ENCODE results near the gene PAPPA2.
"Not testable (repeated sequence)": the region's sequence is repeated elsewhere in the genome, so short reads cannot be mapped to it uniquely, and the experiment has no call there.

Gene PAPPA2

GRCh38 chr1:176556288-176556687 is 93.3 kb downstream of the PAPPA2 start:
- no peak for DNase-seq

DNA sequence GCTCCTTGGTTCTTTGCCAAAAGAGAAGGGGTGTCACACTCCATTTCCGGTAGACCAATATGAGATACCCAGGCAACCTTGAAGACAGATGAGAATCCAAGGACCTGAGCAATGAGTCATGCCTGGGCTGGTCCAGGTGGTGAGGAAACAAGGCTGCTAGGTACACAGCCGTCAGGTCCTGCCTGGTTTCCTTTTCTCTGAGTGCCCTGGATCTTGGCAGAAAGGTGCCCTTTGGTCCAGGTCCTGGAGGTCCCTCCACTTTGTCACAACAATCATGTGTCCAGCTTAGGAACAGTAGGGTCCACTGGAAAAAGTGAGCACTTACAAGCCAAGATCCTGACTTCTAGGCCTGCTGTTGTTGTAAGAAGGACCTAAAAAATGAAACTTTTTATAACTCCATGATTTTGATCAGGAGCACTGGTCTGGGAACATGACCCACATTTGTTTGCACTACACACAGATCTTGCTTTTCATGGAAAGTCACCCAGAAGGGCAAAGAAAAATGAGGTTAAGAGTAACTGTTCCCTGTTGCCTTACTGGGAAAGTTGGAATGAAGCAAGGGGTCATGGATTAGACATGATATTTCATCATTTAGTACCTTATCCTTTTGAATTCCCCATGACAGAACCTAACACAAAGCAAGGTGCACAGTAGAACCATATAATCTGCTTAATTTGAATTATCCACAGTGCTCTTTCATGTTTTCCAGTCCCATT is 94.7 kb downstream of the PAPPA2 start:
- no peak for DNase-seq

DNA sequence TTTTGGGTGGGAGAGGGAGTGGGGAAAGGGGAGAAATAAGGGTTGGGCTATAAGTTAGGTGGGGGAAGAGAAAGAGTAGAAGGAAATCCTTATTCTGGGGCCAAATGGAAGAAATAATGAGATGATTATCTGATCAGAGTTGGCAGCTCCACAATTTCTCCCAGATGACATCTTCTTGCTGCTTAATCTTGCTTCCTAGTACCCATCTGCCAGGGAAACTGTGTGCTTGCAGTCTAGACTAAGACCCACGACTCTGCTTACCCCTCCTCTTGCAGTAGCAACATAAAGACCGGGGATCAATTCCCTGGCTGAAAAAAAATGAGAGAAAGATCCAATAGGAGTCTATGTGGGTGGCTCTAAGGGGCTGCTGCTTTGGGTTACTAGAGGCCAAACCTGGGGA is 95.6 kb downstream of the PAPPA2 start:
- no peak for DNase-seq

DNA sequence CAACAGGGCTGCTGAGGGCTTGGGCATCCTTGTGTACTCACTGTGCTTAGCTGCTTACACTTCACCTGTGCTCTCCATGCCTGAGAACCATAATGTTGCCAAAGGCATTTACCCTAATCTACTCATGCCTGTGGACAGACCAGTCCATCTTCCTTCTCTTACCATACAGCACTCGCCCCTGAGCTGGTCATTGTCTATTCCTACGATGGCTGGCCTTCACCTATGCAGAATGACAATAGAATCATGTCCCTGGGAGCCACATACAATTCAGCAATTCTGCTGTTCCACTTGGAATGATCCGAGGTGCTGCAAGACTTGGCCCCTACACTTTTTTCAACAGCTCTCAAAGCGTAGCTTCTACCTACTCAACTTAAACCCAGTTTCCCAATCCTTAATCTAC is 96.5 kb downstream of the PAPPA2 start:
- DNase-seq: no peak

- DNase-seq: peak; percentile 41 to 51
These were observed 96.9 kb downstream of the PAPPA2 start for GRCh38 chr1:176559878-176560277.

GRCh38 chr1:176560681-176561080 is 97.7 kb downstream of the PAPPA2 start:
- no peak for DNase-seq

GRCh38 chr1:176561761-176562160 is 98.8 kb downstream of the PAPPA2 start:
- DNase-seq: not testable (repeated sequence)

DNA sequence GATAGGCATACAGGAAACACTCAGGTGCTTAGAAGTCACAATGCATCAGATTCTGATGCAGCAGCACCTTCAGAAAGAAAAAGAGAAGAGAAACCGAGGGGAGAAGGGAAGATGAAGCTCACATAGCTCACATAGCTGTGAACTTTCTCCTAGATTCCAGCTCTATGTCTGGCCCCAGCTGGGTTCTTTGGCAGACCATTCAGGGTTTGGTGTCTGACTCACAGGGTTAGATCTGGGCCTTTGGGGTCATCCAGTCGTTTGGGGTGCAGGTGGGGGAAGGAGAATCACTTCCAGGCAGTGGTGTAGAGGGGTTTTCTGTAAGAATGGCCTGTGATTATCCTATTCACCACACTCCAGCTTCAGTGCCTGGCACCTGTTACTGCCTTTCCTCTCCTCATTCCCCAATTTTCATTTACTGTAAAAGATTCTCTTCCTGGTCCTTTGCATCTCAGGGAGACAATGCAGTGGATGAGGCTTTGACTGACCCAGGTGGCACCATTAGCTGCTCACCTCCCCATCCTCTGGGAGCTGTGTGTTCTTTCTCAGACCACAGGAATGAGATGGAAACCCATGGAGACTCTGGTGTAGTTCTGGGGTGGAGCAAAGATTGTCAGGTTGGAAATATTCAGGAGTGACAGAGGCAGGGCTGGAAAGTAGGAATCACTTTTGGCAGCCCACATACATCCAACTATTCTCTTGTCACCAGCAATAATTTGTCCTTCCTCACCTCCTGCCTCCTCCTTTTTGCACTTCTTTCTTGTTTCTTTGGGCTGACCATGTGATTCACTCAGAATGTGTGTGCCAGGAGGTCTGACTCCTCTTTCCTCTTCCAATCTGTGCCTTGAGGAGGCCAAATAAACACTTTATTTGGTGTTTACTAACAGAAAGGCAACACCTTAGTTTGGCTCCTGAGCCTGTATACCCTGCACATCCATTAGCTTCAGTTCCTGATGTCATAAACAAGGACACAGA is 103.3 kb downstream of the PAPPA2 start:
- DNase-seq: no peak

GRCh38 chr1:176567190-176567794 is 104.3 kb downstream of the PAPPA2 start:
- DNase-seq: no peak

DNA sequence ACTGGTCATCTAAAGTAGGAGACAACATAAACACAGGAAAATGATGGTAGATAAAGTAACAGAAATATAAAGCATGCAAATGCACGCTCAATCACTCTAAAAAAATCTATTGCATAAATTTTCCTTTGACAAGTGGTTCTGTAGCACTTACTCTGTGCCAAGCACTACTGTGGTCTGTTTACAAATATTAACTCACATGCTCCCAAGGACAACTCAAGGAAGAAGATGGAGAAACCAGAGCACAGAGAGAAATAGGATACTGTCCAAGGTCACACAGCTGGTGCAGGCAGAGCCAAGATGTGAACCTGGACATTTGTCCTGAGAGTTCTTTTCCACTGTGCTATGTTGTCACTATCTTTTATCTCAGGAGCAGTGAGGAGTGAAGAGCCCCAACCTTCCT is 105.2 kb downstream of the PAPPA2 start:
- no peak for DNase-seq

- no peak for DNase-seq
These were observed 111.8 kb downstream of the PAPPA2 start for GRCh38 chr1:176574756-176575155.

DNA sequence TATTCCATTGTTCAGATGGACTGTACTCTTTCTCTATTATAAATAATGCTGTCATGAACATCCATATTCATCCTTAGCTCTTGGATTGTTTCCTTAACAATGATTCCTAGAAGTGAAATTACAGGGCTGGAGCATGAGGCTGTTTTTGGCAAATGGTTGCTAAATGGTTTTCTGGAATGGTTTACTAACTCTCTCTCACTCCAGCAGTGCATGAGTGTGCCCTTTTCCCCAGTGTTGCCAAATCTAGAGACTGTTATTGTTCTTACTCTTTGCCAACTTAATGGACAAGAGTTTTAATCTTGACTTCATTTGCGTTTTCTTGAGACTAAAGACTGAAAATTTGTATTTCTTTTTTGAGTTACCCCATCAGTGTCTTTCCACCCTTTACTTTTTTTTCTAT is 113.0 kb downstream of the PAPPA2 start:
- DNase-seq: no peak

- no peak for DNase-seq
These were observed 113.7 kb downstream of the PAPPA2 start for GRCh38 chr1:176576670-176577069.

GRCh38 chr1:176577646-176578197 is 114.7 kb downstream of the PAPPA2 start:
- no peak for DNase-seq

DNA sequence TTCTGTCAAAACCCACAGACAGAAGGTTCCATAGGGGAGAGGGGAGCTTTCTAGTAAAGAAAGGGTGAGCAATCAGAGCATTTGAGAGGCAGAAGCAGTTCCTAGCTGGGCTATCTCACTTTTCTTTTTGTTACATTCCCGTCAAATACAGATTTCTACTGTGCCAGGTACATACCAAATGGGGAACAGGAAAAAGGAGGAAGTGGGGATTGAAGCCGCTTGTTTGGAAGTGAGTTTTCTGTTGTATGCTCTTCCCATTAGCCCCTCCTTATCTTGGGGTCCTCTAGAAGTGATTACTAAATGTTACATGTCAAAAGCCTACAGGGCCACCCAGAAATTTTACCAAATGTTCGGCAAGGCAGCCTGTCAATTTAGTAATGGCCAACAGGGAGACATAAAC is 116.1 kb downstream of the PAPPA2 start:
- no peak for DNase-seq

- no peak for DNase-seq
These were observed 132.2 kb downstream of the PAPPA2 start for GRCh38 chr1:176595217-176595616.

- DNase-seq: no peak
These were observed 138.4 kb downstream of the PAPPA2 start for GRCh38 chr1:176601348-176601747.

- no peak for DNase-seq
These were observed 139.5 kb downstream of the PAPPA2 start for GRCh38 chr1:176602388-176603004.

GRCh38 chr1:176603696-176604095 is 140.7 kb downstream of the PAPPA2 start:
- DNase-seq: no peak

- no peak for DNase-seq
These were observed 141.5 kb downstream of the PAPPA2 start for GRCh38 chr1:176604461-176604860.

DNA sequence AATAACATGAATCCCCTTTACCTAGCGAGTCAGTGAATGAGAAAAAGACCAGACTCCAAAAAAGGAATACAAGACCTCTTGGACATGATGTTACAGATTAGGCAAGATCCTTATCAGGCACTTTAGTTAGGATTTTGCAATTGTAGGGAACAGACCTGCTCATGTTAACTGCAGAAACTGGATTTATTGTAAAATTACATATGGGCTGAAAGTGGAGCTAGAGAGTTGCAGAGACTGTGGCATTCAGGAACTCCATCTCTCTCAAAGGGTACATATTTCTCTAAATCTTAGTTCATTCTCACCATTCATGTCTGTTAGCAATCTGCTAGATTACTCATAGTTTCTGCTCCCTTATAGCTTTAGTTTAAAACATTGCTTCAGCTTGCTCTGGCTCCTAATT is 142.2 kb downstream of the PAPPA2 start:
- DNase-seq: no peak

DNA sequence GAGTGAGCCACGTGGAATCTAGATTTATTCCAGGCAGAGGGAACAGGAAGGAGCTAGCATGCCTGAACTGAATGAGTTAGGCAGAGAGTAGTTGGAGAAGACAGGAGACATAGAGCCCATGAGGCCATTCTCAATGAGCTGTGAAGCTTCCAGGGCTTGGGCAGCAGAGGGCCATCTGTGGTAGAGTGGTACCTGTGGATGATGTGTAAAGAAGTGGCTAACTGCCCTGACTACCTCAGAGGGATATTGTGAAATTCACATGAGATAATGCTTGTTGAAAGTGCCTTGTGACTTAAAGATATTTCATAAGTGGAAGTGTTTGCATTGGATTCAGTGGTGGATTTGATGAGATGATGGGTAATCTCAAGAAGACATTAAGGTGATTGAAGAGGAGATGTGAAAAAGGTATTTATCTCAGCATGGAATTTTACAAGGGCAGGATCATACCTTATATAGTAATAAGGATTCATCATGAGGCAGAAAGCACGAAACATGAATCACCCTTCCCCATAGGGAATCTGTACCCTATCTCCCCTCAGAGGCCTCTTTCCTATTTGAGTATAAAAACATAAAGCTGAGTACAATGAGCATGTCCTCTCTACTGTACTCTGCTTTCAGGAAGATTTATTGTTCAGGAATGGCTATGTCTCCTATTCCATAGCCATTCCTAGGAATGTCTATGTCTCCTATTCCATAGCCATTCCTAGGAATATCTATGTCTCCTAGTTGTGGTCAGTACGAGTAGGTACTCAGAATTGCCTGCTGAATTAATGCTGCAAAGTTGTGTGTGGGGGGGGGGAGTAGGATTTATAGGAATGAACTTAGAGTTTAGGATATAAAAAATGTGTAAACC is 146.8 kb downstream of the PAPPA2 start:
- peak; percentile 67 to 80 for DNase-seq
